Stimulated activated CD8-positive, alpha-beta memory T cell treated with anti-CD3 and anti-CD28 coated beads, Interleukin-4, amount 100 ng/mL, for 24 hours (primary cell): ENCODE data around the gene SLC3A2.
"Not testable (repeated sequence)": the region's sequence is repeated elsewhere in the genome, so short reads cannot be mapped to it uniquely, and the experiment has no call there.

Experiments used
- DNase-seq: peaks from one replicate; pipeline ENCODE4 v3.0.0-alpha.2; 2020; ENCODE audit warnings: low read depth

SLC3A2 gene

DNA sequence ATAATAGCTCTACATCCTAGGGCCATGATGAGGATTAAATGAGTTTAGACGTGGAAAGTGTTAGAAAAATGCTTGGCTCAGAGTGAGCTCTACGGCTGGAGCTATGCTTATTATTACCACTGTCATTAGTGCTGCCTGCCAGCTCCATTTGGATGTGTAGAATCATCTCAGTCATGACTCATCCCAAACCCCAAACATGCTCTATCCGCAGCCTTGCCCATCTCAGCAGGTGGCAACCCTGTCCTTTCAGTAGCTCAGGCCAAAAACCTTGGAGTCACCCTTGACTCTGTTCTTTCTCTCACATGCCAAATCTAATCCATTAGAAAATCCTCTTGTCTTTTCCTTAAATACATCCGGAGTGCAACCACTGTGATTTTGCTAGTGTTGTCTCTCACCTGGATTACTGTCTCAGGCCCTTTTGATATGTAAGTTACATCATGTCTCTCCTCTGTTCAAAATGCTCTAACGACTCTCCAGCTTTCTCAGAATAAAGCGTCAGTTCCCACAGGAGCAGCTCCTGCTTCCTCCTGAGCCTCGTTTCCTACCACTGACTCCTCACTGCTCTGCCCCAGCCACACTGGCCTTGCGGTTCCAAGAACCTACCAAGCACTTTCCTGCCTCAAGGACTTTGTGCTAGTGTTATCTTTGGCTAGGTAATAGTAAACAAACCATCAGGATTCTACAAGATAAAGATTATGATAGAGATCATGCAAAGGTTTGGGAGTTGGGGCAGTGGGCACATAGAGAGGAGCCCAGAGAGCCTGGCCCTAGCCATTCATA is 51.0 kb downstream of the SLC3A2 start:
- DNase-seq: no peak

DNA sequence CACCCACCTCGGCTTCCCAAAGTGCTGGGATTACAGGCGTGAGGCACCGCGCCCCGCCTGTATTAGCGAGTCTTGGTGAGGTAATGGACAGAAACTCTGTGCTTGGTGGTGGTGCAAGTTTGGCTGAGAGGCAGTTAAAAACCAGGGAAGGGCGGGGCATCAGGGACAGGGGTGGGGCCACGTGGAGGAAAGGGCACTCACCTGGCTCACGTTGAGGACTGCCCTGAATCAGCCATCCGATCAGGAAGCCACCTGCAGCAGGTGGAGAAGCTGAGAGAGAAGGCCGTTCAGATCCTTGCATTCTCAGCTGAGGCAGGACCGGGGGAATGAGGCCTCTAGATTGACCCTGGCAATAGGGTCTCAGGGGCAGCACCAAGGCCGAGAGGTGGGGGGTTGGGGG is 52.6 kb downstream of the SLC3A2 start:
- no peak for DNase-seq

DNA sequence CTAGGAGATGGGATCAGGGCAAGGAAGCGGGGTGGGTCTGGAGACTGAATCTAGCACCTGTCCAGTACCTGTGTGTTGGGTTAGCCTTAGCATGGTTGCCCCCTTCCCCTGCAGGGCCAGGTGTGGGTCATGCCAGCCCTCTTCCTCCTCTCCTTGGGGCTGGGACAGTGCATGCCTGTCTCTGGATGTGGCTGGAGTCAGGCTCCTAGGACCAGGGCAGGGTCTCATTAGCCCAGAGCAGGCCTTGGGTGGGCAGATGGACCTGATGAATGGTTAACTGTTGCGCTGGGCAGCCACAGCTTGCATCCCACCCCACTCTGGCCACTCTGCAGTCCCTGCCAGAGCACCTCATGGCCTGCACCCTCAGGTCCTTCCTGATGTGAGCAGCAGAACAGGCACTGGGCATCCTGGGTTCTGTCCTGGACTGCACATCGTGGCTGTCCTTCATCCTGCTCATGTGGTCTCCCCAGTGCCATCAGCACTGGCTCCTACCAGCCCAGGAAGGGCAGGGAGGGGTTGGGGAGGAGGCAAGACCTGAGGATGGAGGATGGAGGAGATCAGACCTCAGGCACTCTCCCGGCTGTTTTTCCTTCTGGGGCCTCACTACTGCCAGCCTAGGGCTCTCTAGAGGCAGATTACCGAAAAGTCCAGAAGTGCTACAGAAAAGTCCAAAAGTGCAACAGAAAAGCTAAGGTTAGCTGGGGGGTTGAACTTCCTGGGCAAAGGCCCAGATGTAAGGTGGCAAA is 53.2 kb downstream of the SLC3A2 start:
- no peak for DNase-seq

DNA sequence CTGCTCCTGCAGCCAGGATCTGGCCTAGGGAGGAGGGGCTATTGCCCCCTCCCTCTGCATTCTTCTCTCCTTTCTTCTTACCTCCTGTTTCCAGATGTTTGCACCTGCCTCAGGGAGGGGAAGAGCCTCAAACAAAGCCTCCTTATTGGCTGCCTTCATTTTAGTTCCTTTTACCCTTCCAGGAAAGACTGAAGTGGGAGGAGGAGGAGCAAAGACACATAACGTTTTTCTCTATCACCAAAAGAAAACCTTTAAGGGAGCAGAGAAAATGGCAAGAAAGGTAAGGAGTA is 53.7 kb downstream of the SLC3A2 start:
- no peak for DNase-seq

DNA sequence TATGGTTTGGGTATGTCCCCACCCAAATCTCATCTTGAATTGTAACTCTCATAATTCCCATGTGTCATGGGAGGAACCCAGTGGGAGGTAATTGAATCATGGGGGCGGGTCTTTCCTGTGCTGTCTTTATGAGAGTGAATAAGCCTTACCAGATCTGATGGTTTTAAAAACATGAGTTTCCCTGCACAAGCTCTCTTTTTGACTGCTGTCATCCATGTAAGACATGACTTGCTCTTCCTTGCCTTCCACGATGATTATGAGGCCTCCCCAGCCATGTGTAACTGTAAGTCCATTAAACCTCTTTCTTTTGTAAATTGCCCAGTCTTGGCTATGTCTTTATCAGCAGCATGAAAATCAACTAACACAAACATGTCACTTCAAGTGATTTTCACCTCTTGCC is 56.8 kb downstream of the SLC3A2 start:
- not testable (repeated sequence) for DNase-seq
